WTC11 (cell line): Measurements from ENCODE around the gene SRXN1. TPM values are rescaled to one million over a fixed set of nuclear protein-coding genes. Genes with fewer than 3 reads are reported as not detected.

Experiments used
- ATAC-seq: fragments of 200-7000 bp; cut with Tn5 transposase; 2 replicates; pipeline ENCODE4 v1.10.0; 2021; ENCODE audit warnings: mild to moderate bottlenecking, moderate library complexity
- CTCF ChIA-PET: fragments of 300-600 bp; sonication (Branson Sonifier 250); formaldehyde crosslinking; loops from one replicate; lab custom pipeline; 2021; ENCODE audit warnings: antibody characterized with exemption; lab: Charles Lee
- POLR2A ChIA-PET: fragments of 350-600 bp; sonication (Branson Sonifier 250); formaldehyde crosslinking; loops from one replicate; lab custom pipeline; 2021; ENCODE audit warnings: antibody characterized with exemption; lab: Charles Lee
- DNase-seq: peaks from one replicate; pipeline ENCODE4 v3.0.0; 2021; ENCODE audit warnings: low spot score
- H3K27ac Mint-ChIP-seq: 2 replicates; pipeline ENCODE4 v1.8.0; 2021; ENCODE audit warnings: mixed read lengths
- H3K27me3 Mint-ChIP-seq: 2 replicates; pipeline ENCODE4 v1.8.0; 2021; ENCODE audit warnings: low read depth, mild to moderate bottlenecking, moderate library complexity, mixed read lengths
- H3K36me3 Mint-ChIP-seq: 2 replicates; pipeline ENCODE4 v1.8.0; 2021; ENCODE audit warnings: mixed read lengths
- H3K4me1 Mint-ChIP-seq: 2 replicates; pipeline ENCODE4 v1.8.0; 2022; ENCODE audit warnings: mixed read lengths
- H3K4me3 Mint-ChIP-seq: 2 replicates; pipeline ENCODE4 v1.8.0; 2021; ENCODE audit warnings: mild to moderate bottlenecking, moderate library complexity, mixed read lengths
- H3K9me3 Mint-ChIP-seq: 2 replicates; pipeline ENCODE4 v1.8.0; 2021; ENCODE audit warnings: mixed read lengths
- ATF1 ChIP-seq: sonication (generic); formaldehyde crosslinking; IDR thresholded peaks from 2 replicates; pipeline ENCODE4 v1.8.1; 2023; ENCODE audit warnings: mild to moderate bottlenecking, moderate library complexity, missing genetic modification reagents
- CBFB ChIP-seq: sonication (generic); formaldehyde crosslinking; IDR thresholded peaks from 2 replicates; pipeline ENCODE4 v1.8.1; 2022; ENCODE audit warnings: mild to moderate bottlenecking, low read depth, missing genetic modification reagents
- GABPB1 ChIP-seq: sonication (generic); formaldehyde crosslinking; IDR thresholded peaks from 2 replicates; pipeline ENCODE4 v1.8.1; 2023; ENCODE audit warnings: mild to moderate bottlenecking, missing genetic modification reagents
- GTF2I ChIP-seq: fragments of 250-450 bp; sonication (Bioruptor Pico); conservative IDR thresholded peaks from 2 replicates; pipeline ENCODE4 v1.4.0; 2021; ENCODE audit warnings: mild to moderate bottlenecking
- JAZF1 ChIP-seq: fragments of 250-450 bp; sonication (Bioruptor Pico); IDR thresholded peaks from 2 replicates; pipeline ENCODE4 v1.9.0; 2021; ENCODE audit warnings: moderate library complexity, mild to moderate bottlenecking, inconsistent platforms
- SP1 ChIP-seq: sonication (generic); formaldehyde crosslinking; conservative IDR thresholded peaks from 2 replicates; pipeline ENCODE4 v1.8.1; 2022; ENCODE audit warnings: missing genetic modification reagents
- TCF7 ChIP-seq: sonication (generic); formaldehyde crosslinking; IDR thresholded peaks from 2 replicates; pipeline ENCODE4 v1.8.0; 2022; ENCODE audit warnings: mild to moderate bottlenecking, low read depth, missing genetic modification reagents, moderate library complexity
- TP53 ChIP-seq: sonication (generic); formaldehyde crosslinking; IDR thresholded peaks from 2 replicates; pipeline ENCODE4 v1.8.1; 2023; ENCODE audit warnings: mild to moderate bottlenecking, missing genetic modification reagents
- ZNF121 ChIP-seq: sonication (generic); formaldehyde crosslinking; IDR thresholded peaks from 2 replicates; pipeline ENCODE4 v1.8.0; 2023; ENCODE audit warnings: missing genetic modification reagents
- total RNA-seq: library from RNA; stranded (reverse); gene quantifications from 3 replicates; pipeline ENCODE4 v1.2.3, GENCODE V29; 2021
- TF ChIP-seq, protein P1 (sequence below): sonication (generic); formaldehyde crosslinking; IDR thresholded peaks from 2 replicates; pipeline ENCODE4 v1.8.1; 2023; ENCODE audit warnings: mild to moderate bottlenecking, missing genetic modification reagents, borderline replicate concordance
- TF ChIP-seq, protein P2 (sequence below): fragments of 250-450 bp; sonication (Bioruptor Pico); IDR thresholded peaks from 2 replicates; pipeline ENCODE4 v1.8.0; 2021; ENCODE audit warnings: mild to moderate bottlenecking
- TF ChIP-seq, protein P3 (sequence below): sonication (generic); formaldehyde crosslinking; IDR thresholded peaks from 2 replicates; pipeline ENCODE4 v1.8.1; 2022; ENCODE audit warnings: mild to moderate bottlenecking, missing genetic modification reagents, moderate library complexity, borderline replicate concordance
- TF ChIP-seq, protein P4 (sequence below): sonication (generic); formaldehyde crosslinking; IDR thresholded peaks from 2 replicates; pipeline ENCODE4 v1.8.1; 2023; ENCODE audit warnings: mild to moderate bottlenecking, missing genetic modification reagents, moderate library complexity
- TF ChIP-seq, protein P5 (sequence below): fragments of 250-450 bp; sonication (Bioruptor Pico); conservative IDR thresholded peaks from 2 replicates; pipeline ENCODE4 v1.9.0; 2021; ENCODE audit warnings: mild to moderate bottlenecking
- TF ChIP-seq, protein P6 (sequence below): sonication (generic); formaldehyde crosslinking; IDR thresholded peaks from 2 replicates; pipeline ENCODE4 v1.8.1; 2023; ENCODE audit warnings: mild to moderate bottlenecking, missing genetic modification reagents
- TF ChIP-seq, protein P7 (sequence below): sonication (generic); formaldehyde crosslinking; IDR thresholded peaks from 2 replicates; pipeline ENCODE4 v1.8.0; 2022; ENCODE audit warnings: mild to moderate bottlenecking, missing genetic modification reagents

Gene SRXN1
- total RNA-seq, 1 experiment from 2014 or later, result 23.0 TPM

DNA sequence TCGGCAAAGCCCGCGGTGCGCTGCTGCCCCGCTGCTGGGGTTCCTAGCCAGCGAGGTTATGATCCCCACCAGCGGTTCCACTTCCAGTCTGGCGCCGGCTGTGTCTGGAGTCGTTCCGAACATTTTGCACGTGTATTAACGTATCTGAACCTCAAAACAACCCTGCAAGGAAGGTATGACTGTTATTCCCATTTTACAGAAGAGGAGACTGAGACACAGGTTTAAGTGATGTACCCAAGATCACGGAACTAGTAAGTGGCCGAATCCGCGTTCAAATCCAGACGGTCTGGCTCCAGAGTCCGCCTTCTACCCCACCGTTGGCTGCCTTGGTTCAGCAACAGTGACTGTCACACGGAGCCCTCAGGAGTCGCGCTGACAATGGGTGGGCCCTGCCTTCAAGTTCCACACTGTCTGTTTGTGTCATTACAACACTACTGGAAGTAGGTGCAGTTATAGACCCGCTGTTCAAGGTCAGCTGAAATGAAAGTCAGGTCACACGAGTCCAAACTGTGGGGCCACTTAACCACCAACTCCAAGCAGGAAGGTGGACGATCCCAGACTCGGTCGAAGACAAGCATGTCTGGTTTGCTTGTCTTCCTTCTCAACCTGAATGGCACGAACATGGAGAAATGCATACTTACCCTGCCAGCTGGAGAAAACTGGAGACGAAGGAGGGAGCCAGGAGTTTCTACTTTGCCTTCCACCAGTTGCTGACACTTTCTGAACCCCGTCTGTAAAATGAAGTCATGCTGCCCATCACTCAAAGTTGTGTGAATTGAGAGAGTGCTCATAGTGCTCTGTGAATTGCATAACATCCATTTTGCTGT, 803 bp upstream of the SRXN1 start:
- peaks cover 6% of the 10 kb centered on the region for H3K27me3 Mint-ChIP-seq
- H3K27ac Mint-ChIP-seq, result peak overlapping the region; percentile 54; the same call in 1 of the 2 replicates
- peak; percentile 97 for TF ChIP-seq GTF2I
- peak; percentile 38; the same call in 1 of the 2 replicates for TF ChIP-seq GABPB1 (CRISPR knock-in tag)
- TF ChIP-seq, protein P1, sequence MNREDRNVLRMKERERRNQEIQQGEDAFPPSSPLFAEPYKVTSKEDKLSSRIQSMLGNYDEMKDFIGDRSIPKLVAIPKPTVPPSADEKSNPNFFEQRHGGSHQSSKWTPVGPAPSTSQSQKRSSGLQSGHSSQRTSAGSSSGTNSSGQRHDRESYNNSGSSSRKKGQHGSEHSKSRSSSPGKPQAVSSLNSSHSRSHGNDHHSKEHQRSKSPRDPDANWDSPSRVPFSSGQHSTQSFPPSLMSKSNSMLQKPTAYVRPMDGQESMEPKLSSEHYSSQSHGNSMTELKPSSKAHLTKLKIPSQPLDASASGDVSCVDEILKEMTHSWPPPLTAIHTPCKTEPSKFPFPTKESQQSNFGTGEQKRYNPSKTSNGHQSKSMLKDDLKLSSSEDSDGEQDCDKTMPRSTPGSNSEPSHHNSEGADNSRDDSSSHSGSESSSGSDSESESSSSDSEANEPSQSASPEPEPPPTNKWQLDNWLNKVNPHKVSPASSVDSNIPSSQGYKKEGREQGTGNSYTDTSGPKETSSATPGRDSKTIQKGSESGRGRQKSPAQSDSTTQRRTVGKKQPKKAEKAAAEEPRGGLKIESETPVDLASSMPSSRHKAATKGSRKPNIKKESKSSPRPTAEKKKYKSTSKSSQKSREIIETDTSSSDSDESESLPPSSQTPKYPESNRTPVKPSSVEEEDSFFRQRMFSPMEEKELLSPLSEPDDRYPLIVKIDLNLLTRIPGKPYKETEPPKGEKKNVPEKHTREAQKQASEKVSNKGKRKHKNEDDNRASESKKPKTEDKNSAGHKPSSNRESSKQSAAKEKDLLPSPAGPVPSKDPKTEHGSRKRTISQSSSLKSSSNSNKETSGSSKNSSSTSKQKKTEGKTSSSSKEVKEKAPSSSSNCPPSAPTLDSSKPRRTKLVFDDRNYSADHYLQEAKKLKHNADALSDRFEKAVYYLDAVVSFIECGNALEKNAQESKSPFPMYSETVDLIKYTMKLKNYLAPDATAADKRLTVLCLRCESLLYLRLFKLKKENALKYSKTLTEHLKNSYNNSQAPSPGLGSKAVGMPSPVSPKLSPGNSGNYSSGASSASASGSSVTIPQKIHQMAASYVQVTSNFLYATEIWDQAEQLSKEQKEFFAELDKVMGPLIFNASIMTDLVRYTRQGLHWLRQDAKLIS (CRISPR knock-in tag), result no peak
- no peak for ATAC-seq
- H3K4me1 Mint-ChIP-seq, result peaks cover 56% of the 10 kb centered on the region
- H3K4me3 Mint-ChIP-seq, result peak overlapping the region; percentile 73
- no peak for DNase-seq
- H3K9me3 Mint-ChIP-seq, result no peaks in the 10 kb centered on the region
- H3K36me3 Mint-ChIP-seq, result peaks cover 14% of the 10 kb centered on the region
- ChIA-PET CTCF (interaction anchor here (2.0 kb wide), 1 partner anchor 13 kb away, joined by 8 read pairs; no protein-coding TSS in a partner anchor), POLR2A (no interaction called here)

DNA sequence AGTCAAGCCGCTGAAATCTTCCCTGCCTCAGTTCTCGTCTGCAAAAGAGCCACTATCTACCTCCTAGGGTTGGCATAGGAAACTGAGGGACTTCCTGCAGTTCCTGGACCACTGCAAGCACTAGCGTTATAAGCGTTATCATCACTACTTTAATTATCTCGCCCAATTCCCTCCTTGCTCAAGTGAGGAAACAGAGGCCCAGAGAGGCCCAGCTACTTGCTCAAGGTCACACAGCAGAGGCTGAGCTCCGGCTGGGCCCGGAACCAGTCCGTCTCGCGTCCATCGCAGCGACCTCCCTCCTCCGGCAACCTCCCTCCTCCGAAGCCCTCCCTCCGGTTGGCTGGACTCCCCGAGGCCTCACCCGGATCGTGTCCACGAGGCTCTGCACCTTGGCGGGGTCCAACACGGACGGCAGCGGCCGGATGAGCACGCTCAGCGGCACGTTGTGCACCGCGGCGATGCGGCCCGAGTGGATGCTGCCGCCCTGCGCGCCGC, 338 bp downstream of the SRXN1 start:
- CTCF ChIA-PET, result interaction anchor here (0.6 to 2.8 kb wide), 5 partner anchors 12 to 87 kb away, joined by 3 to 27 read pairs (median 4); no protein-coding TSS in a partner anchor
- peak; percentile 8 for ATAC-seq
- POLR2A ChIA-PET, result interaction anchor here (0.5 kb wide), 1 partner anchor 100 kb away, joined by 7 read pairs; no protein-coding TSS in a partner anchor
- Mint-ChIP-seq H3K27ac (no peak overlapping the region), H3K4me1 (peaks cover 44% of the 10 kb centered on the region), H3K9me3 (no peaks in the 10 kb centered on the region), H3K4me3 (peak overlapping the region; percentile 72), H3K27me3 (peaks cover 6% of the 10 kb centered on the region), H3K36me3 (peaks cover 26% of the 10 kb centered on the region)
- TF ChIP-seq GTF2I (0 out of 2 replicates have a peak, but pooled peaks have one; percentile 73), SP1 (CRISPR knock-in tag) (no peak), TP53 (CRISPR knock-in tag) (0 out of 2 replicates have a peak, but pooled peaks have one; percentile 11)
- TF ChIP-seq, protein P2, sequence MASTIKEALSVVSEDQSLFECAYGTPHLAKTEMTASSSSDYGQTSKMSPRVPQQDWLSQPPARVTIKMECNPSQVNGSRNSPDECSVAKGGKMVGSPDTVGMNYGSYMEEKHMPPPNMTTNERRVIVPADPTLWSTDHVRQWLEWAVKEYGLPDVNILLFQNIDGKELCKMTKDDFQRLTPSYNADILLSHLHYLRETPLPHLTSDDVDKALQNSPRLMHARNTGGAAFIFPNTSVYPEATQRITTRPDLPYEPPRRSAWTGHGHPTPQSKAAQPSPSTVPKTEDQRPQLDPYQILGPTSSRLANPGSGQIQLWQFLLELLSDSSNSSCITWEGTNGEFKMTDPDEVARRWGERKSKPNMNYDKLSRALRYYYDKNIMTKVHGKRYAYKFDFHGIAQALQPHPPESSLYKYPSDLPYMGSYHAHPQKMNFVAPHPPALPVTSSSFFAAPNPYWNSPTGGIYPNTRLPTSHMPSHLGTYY (CRISPR knock-in tag), result no peak
- TF ChIP-seq, protein P3, sequence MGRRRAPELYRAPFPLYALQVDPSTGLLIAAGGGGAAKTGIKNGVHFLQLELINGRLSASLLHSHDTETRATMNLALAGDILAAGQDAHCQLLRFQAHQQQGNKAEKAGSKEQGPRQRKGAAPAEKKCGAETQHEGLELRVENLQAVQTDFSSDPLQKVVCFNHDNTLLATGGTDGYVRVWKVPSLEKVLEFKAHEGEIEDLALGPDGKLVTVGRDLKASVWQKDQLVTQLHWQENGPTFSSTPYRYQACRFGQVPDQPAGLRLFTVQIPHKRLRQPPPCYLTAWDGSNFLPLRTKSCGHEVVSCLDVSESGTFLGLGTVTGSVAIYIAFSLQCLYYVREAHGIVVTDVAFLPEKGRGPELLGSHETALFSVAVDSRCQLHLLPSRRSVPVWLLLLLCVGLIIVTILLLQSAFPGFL (CRISPR knock-in tag), result peak; percentile 39; the same call in 1 of the 2 replicates
- TF ChIP-seq, protein P4, sequence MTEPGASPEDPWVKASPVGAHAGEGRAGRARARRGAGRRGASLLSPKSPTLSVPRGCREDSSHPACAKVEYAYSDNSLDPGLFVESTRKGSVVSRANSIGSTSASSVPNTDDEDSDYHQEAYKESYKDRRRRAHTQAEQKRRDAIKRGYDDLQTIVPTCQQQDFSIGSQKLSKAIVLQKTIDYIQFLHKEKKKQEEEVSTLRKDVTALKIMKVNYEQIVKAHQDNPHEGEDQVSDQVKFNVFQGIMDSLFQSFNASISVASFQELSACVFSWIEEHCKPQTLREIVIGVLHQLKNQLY (CRISPR knock-in tag), result no peak
- DNase-seq, result no peak

DNA sequence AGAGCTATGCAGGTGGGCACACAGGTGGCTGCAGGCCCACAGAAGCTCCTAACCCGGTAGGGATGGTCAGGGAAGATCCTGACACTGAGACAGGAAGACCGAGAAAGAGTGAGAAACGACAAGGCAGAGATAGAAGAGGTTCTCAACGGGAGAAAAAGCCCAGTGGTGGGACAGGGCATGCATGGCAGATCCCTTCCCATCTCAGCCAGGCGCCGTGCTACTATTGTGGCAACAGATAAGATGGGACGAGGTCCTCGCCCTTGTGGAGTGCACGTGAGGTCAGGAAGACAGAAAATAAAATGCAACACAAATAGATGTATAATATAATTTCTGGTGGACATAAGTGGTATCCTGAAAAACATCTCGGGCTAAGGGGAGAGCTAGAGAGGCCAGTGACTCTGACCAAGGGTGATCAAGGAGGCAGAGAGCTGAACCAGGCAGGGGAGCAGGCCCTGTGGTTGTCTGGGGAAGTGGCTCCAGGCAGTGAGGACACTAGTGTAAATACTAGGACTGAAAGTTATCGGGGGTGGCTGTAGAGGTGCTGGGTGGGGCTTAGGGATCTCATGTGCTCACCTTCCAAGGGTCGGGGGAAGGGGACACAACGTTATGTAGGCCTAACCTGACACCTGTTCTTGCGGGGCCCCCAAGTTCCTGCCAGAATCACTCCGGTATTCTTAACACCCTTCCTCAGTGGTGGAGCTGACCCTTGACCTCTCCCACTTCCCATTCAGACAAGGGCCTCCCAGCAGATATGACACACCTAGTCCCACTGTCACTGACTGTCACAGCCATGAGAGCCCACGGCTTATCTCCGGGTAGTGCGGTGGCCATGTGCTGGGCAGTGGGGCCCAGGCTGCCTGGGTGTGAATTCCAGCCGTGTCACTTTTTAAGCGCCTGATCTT, 1.0 kb downstream of the SRXN1 start:
- DNase-seq (no peak), ATAC-seq (no peak; the same call in 1 of the 2 replicates)
- CTCF ChIA-PET, result interaction anchor here (0.6 to 2.8 kb wide), 8 partner anchors 11 to 90 kb away, joined by 3 to 27 read pairs (median 4); no protein-coding TSS in a partner anchor
- H3K9me3 Mint-ChIP-seq, result no peaks in the 10 kb centered on the region
- peak overlapping the region; percentile 72 for H3K4me3 Mint-ChIP-seq
- POLR2A ChIA-PET, result interaction anchor here (0.6 kb wide), 2 partner anchors 318 to 468 kb away, joined by 3 read pairs; no protein-coding TSS in a partner anchor
- peaks cover 32% of the 10 kb centered on the region for H3K36me3 Mint-ChIP-seq
- peaks cover 6% of the 10 kb centered on the region for H3K27me3 Mint-ChIP-seq
- peak overlapping the region; percentile 34; the same call in 1 of the 2 replicates for H3K27ac Mint-ChIP-seq
- H3K4me1 Mint-ChIP-seq, result peaks cover 37% of the 10 kb centered on the region
- TF ChIP-seq, protein P5, sequence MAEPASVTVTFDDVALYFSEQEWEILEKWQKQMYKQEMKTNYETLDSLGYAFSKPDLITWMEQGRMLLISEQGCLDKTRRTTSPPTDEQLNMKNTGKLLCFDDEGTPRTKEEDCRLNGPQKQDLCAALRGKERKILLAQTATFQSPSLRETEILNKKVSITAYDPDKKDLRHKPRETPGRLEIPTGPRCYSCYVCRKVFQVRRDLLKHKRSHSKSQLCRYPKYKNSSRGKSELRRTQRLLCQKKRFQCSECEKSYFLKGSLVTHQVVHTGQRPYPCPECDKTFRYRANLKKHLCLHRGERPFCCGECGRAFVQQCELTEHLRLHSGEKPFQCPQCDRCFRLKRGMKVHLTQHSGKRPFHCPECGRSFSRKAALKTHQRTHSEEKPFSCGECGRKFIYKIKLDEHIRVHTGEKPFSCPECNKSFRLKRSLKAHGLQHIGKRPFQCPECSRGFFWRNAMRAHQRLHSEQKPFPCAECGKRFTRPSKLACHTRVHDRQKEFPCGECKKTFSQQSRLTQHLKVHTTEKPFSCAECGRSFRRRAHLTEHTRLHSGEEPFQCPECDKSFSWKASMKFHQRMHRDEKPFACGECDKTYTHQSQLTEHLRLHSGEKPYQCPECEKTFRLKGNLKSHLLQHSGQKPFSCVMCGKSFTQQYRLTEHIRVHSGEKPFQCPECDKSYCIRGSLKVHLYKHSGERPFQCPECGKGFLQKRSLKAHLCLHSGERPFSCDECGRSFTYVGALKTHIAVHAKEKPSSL, result no peak
- TF ChIP-seq, protein P6, sequence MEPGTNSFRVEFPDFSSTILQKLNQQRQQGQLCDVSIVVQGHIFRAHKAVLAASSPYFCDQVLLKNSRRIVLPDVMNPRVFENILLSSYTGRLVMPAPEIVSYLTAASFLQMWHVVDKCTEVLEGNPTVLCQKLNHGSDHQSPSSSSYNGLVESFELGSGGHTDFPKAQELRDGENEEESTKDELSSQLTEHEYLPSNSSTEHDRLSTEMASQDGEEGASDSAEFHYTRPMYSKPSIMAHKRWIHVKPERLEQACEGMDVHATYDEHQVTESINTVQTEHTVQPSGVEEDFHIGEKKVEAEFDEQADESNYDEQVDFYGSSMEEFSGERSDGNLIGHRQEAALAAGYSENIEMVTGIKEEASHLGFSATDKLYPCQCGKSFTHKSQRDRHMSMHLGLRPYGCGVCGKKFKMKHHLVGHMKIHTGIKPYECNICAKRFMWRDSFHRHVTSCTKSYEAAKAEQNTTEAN (CRISPR knock-in tag), result no peak
- TF ChIP-seq, protein P7, sequence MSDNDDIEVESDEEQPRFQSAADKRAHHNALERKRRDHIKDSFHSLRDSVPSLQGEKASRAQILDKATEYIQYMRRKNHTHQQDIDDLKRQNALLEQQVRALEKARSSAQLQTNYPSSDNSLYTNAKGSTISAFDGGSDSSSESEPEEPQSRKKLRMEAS (CRISPR knock-in tag), result 0 out of 2 replicates have a peak, but pooled peaks have one; percentile 31
- TF ChIP-seq JAZF1 (no peak), ATF1 (CRISPR knock-in tag) (no peak), TCF7 (CRISPR knock-in tag) (no peak), CBFB (CRISPR knock-in tag) (no peak), ZNF121 (CRISPR knock-in tag) (peak; percentile 83; the same call in 1 of the 2 replicates)
- TF ChIP-seq, all 79 proteins: peak for 2
